Hepatocyte (in vitro differentiated cells): Measurements from ENCODE around the gene ZDHHC16.
"Not testable (repeated sequence)": the region's sequence is repeated elsewhere in the genome, so short reads cannot be mapped to it uniquely, and the experiment has no call there.

Source experiments
- EZH2phosphoT487 ChIP-seq: fragments of 200-600 bp; sonication (generic); IDR thresholded peaks from one replicate; pipeline ENCODE4 v1.6.1; 2018; ENCODE audit warnings: antibody characterized with exemption, mild to moderate bottlenecking, low read depth, moderate library complexity; ENCODE audit not compliant: unreplicated experiment, severe bottlenecking
- TF ChIP-seq, protein P1 (sequence below): fragments of 200-600 bp; sonication (generic); IDR thresholded peaks from 2 replicates; pipeline ENCODE4 v1.5.1; 2016; ENCODE audit warnings: antibody characterized with exemption, mild to moderate bottlenecking; ENCODE audit not compliant: poor library complexity

- TF ChIP-seq, protein P1, sequence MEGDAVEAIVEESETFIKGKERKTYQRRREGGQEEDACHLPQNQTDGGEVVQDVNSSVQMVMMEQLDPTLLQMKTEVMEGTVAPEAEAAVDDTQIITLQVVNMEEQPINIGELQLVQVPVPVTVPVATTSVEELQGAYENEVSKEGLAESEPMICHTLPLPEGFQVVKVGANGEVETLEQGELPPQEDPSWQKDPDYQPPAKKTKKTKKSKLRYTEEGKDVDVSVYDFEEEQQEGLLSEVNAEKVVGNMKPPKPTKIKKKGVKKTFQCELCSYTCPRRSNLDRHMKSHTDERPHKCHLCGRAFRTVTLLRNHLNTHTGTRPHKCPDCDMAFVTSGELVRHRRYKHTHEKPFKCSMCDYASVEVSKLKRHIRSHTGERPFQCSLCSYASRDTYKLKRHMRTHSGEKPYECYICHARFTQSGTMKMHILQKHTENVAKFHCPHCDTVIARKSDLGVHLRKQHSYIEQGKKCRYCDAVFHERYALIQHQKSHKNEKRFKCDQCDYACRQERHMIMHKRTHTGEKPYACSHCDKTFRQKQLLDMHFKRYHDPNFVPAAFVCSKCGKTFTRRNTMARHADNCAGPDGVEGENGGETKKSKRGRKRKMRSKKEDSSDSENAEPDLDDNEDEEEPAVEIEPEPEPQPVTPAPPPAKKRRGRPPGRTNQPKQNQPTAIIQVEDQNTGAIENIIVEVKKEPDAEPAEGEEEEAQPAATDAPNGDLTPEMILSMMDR = not testable (repeated sequence)
- TF ChIP-seq EZH2phosphoT487 = not testable (repeated sequence)
These were observed 22.2 kb upstream of the ZDHHC16 start for GRCh38 chr10:97423757-97424098.
